Measurements from ENCODE around the gene HSD11B1L.

The HSD11B1L gene

DNA sequence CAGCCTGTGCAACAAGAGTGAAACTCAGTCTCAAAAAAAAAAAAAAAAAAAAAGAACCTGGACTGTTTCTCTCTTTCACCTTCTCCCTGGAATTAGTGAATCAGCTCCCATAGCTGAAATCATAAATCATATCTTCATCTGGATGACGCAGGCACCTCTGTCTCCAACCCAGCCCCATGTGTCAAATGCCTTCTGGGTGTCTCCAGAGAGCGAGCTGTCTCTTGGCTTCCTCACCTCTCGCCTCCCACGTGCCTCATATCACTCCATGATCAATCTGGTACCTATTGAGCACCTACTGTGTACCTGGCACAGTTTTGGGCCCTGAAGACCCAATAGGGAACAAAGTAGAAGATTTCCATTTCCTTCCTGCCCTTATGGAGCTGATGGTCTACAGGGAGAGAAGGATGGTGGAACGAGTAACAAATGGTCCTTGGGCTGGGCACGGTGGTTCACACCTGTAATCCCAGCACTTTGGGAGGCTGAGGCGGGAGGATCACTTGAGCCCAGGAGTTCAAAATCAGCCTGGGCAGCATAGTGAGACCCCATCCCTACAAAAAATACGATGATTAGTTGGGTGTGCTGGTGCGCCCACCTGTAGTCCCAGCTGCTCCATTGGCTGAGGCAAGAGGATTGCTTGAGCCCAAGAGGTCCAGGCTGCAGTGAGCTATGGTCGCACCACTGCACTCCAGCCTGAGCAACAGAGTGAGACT lies 2.5 kb downstream of the HSD11B1L start:
- H3K27ac ChIP-seq (replicated peaks), result no peak overlapping the region
- no peak overlapping the region for H3K4me3 ChIP-seq (replicated peaks; ENCODE audit: insufficient read depth, low read length)
- no peak for DNase-seq (ENCODE audit: low read depth in 1 of 2, low spot score in 1 of 2)
- H3K27me3 ChIP-seq (ENCODE audit: insufficient read depth, poor library complexity, severe bottlenecking), result no peaks in the 10 kb centered on the region
- TF ChIP-seq SPI1 (IDR thresholded peaks at IDR 0.05; ENCODE audit: borderline replicate concordance, low read depth), result no peak
- no peak for TF ChIP-seq POLR2AphosphoS5 (IDR thresholded peaks at IDR 0.05; ENCODE audit: low read depth)
- TF ChIP-seq CTCF (IDR thresholded peaks at IDR 0.05; ENCODE audit: insufficient read depth, low read length), result no peak

GRCh38 chr19:5684694-5685430 lies 4.0 kb downstream of the HSD11B1L start:
- Histone ChIP-seq H3K27ac (replicated peaks) (no peak overlapping the region), H3K27me3 (ENCODE audit: insufficient read depth, poor library complexity, severe bottlenecking) (no peaks in the 10 kb centered on the region), H3K4me3 (replicated peaks; ENCODE audit: insufficient read depth, low read length) (no peak overlapping the region)
- DNase-seq (ENCODE audit: low read depth in 1 of 2, low spot score in 1 of 2), result no peak
- TF ChIP-seq GABPA (IDR thresholded peaks at IDR 0.05; ENCODE audit: low read depth) (no peak), POLR2AphosphoS5 (IDR thresholded peaks at IDR 0.05; ENCODE audit: low read depth) (no peak), SPI1 (IDR thresholded peaks at IDR 0.05; ENCODE audit: borderline replicate concordance, low read depth) (no peak), REST (IDR thresholded peaks at IDR 0.05; ENCODE audit: insufficient replicate concordance, low read depth) (no peak), CTCF (IDR thresholded peaks at IDR 0.05; ENCODE audit: insufficient read depth, low read length) (no peak)

DNA sequence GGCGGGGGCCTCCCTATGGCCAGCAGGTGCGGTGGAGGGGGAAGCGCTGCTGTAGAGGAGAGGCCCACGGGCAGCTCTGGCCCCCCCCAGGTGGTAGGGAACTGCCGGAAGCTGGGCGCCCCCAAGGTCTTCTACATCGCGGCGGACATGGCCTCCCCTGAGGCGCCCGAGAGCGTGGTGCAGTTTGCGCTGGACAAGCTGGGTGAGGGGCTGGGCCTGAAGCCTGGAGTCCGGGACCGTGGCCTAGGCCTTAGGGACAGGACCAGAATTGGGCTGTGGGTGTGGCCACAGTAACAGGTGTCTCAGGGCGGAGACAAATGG lies 5.5 kb downstream of the HSD11B1L start:
- Histone ChIP-seq H3K4me3 (replicated peaks; ENCODE audit: insufficient read depth, low read length) (peak overlapping the region; percentile 70), H3K27ac (replicated peaks) (peak overlapping the region; percentile 69; the same call in 1 of the 2 replicates), H3K27me3 (ENCODE audit: insufficient read depth, poor library complexity, severe bottlenecking) (no peaks in the 10 kb centered on the region)
- TF ChIP-seq CTCF (IDR thresholded peaks at IDR 0.05; ENCODE audit: insufficient read depth, low read length) (no peak), POLR2AphosphoS5 (IDR thresholded peaks at IDR 0.05; ENCODE audit: low read depth) (no peak), SPI1 (IDR thresholded peaks at IDR 0.05; ENCODE audit: borderline replicate concordance, low read depth) (no peak), GABPA (IDR thresholded peaks at IDR 0.05; ENCODE audit: low read depth) (no peak)
- DNase-seq (ENCODE audit: low read depth in 1 of 2, low spot score in 1 of 2), result no peak

- Histone ChIP-seq H3K27ac (replicated peaks) (peak overlapping the region; percentile 69), H3K4me3 (replicated peaks; ENCODE audit: insufficient read depth, low read length) (peak overlapping the region; percentile 70), H3K27me3 (ENCODE audit: insufficient read depth, poor library complexity, severe bottlenecking) (no peaks in the 10 kb centered on the region)
- no peak for TF ChIP-seq GABPA (IDR thresholded peaks at IDR 0.05; ENCODE audit: low read depth)
- TF ChIP-seq POLR2AphosphoS5 (IDR thresholded peaks at IDR 0.05; ENCODE audit: low read depth), result no peak
- no peak for TF ChIP-seq REST (IDR thresholded peaks at IDR 0.05; ENCODE audit: insufficient replicate concordance, low read depth)
- no peak for TF ChIP-seq SPI1 (IDR thresholded peaks at IDR 0.05; ENCODE audit: borderline replicate concordance, low read depth)
- TF ChIP-seq CTCF (IDR thresholded peaks at IDR 0.05; ENCODE audit: insufficient read depth, low read length), result peak; percentile 78
- DNase-seq (ENCODE audit: low read depth in 1 of 2, low spot score in 1 of 2), result peak; percentile 88 to 98
These were observed 6.0 kb downstream of the HSD11B1L start for GRCh38 chr19:5686647-5687359.

Data from HL-60 (cell line).